Subcutaneous abdominal adipose tissue (tissue), 5 donors: ENCODE measurements around the gene INPP1.

ENCODE experiments used
- H3K27ac ChIP-seq: one replicate; pipeline ENCODE4 v1.7.0; 2013; ENCODE audit warnings: low read depth, mild to moderate bottlenecking, inconsistent platforms, low read length, moderate library complexity
- H3K27me3 ChIP-seq, 5 donors: one replicate each; pipeline ENCODE4 v1.7.0; 2013; ENCODE audit warnings: low read length in 5 of 5, inconsistent platforms in 1 of 5; ENCODE audit not compliant: control insufficient read depth in 5 of 5, insufficient read depth in 4 of 5
- H3K36me3 ChIP-seq, 5 donors: one replicate each; pipeline ENCODE4 v1.7.0; 2013; ENCODE audit warnings: low read length in 5 of 5; ENCODE audit not compliant: control insufficient read depth in 5 of 5, insufficient read depth in 5 of 5
- H3K4me1 ChIP-seq, 5 donors: one replicate each; pipeline ENCODE4 v1.7.0; 2013; ENCODE audit warnings: low read length in 5 of 5, mild to moderate bottlenecking in 3 of 5, moderate library complexity in 1 of 5; ENCODE audit not compliant: control insufficient read depth in 5 of 5, insufficient read depth in 5 of 5
- H3K4me3 ChIP-seq, 5 donors: one replicate each; pipeline ENCODE4 v1.7.0; 2013; ENCODE audit warnings: low read length in 5 of 5, low read depth in 1 of 5
- H3K9ac ChIP-seq, 5 donors: one replicate each; pipeline ENCODE4 v1.7.0; 2013; ENCODE audit warnings: low read length in 5 of 5, mild to moderate bottlenecking in 4 of 5, moderate library complexity in 3 of 5
- H3K9me3 ChIP-seq, 5 donors: one replicate each; pipeline ENCODE4 v1.7.0; 2013; ENCODE audit warnings: low read length in 5 of 5; ENCODE audit not compliant: control insufficient read depth in 5 of 5
- donor health status: healthy.
- donor health status: healthy.
- donor health status: healthy.
- donor health status: healthy.
- donor health status: healthy.

The INPP1 gene

DNA sequence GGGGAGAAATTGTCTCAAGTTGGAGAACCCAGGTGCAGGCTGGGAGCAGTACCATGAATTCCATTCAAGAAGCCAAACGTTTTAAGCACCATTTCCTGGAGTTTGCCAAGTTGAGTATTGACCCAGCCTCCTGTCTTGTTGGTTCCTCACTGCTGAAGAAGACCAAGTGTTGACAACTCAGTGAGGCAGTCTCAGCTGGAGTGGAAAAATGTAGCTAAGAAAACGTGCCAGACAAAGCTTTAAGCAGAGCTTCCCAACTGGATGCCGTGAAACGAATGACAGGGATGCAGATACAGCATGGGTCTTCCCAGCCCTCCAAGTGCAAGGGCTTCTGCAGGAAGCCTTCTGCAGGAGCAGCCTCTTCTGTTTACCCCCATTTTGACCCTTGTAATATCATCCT is 778 bp upstream of the INPP1 start:
- H3K27me3 ChIP-seq: no peaks in the 10 kb centered on the region
- H3K9me3 ChIP-seq: no peaks in the 10 kb centered on the region
- no peak overlapping the region for H3K9ac ChIP-seq
- H3K27ac ChIP-seq: peak overlapping the region; percentile 76
- peaks cover 0 to 13% (median 13%) of the 10 kb centered on the region in 5 donors for H3K4me1 ChIP-seq
- H3K4me3 ChIP-seq: no peak overlapping the region
- no peaks in the 10 kb centered on the region for H3K36me3 ChIP-seq

DNA sequence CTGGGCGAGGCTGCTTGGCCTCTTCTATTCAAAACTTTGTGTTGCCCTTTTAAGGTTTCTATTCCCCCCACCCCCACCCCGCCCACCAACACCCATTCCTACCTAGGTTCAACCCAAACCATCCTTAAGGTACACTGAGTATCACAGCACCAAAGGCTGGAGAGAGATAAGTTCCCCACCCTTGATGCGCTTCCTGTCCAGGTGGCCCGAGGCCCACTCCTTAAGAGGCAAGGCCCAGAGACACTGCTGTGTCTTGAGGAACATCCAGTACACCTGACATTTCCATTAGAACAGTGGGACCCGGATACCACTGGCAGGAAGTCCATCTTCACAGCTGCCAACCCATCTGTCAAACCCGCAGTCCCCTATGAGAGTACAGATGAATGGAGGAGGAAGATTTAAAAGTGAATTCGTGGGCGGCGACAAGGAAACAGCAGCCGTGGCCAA is 277 bp upstream of the INPP1 start:
- Histone ChIP-seq H3K9me3 (no peaks in the 10 kb centered on the region), H3K27ac (peak overlapping the region; percentile 76), H3K36me3 (no peaks in the 10 kb centered on the region), H3K4me3 (peak overlapping the region; percentile 70 to 81 (median 77)), H3K27me3 (no peaks in the 10 kb centered on the region), H3K4me1 (peaks cover 0 to 13% (median 13%) of the 10 kb centered on the region in 5 donors), H3K9ac (peak overlapping the region in 4 of 5 donors; percentile 43 to 82 (median 73))

DNA sequence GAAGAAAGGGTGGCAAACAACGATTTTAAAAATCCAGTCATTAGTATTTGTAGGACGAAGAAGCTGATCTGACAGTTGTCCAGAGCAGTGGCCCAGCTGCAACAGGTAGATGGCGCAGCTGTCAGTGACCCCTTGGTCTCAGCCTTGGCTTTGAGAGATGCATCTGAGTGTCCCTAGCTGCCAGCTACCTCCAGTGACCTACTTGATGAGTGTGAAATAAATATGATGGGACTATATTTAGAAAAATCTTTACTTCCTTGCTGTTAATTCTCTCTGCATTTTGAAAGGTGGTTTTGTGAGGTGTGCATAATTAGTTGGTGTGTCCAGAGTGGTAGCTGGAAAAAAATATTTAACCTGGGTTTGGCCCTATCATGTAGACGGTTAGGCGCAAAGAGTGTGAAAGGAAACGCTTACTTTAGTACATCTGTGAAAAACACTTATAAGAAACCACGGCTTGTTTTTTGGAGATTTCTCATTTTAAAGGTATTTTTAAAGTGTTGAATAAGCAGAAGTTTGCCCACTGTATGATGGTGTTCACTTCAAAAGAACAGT is 963 bp downstream of the INPP1 start:
- H3K27ac ChIP-seq: peak overlapping the region; percentile 76
- no peaks in the 10 kb centered on the region for H3K27me3 ChIP-seq
- peaks cover 0 to 13% (median 13%) of the 10 kb centered on the region in 5 donors for H3K4me1 ChIP-seq

DNA sequence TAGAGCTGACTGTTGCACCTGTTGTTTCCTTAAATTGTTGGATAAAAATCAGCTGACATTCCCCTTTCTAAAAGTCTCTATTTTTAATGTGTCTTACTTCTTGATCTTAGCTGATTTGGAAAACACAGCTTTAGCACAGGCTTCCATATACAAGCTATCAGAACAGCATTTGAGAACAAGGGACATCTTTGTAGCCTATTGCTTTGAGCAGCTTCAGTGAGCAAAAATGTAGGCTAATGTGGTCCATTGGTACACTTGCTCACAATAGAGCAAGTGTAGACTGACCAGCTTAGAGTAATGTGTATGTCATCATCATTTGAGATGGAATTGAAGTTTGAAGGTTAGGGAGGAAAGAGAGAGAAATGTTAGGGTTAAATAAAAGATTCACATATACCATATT is 7.0 kb downstream of the INPP1 start:
- Histone ChIP-seq H3K4me1 (peaks cover 0 to 11% (median 9%) of the 10 kb centered on the region in 5 donors), H3K27ac (no peak overlapping the region), H3K9ac (no peak overlapping the region), H3K9me3 (no peaks in the 10 kb centered on the region), H3K27me3 (no peaks in the 10 kb centered on the region), H3K36me3 (peaks cover 0 to 4% (median 3%) of the 10 kb centered on the region in 5 donors), H3K4me3 (no peak overlapping the region)

More for the DNA sequence above, 963 bp downstream of the INPP1 start:
- Histone ChIP-seq H3K9ac (peak overlapping the region; percentile 39 to 76 (median 70)), H3K36me3 (no peaks in the 10 kb centered on the region), H3K9me3 (no peaks in the 10 kb centered on the region), H3K4me3 (peak overlapping the region; percentile 71 to 81 (median 81))

DNA sequence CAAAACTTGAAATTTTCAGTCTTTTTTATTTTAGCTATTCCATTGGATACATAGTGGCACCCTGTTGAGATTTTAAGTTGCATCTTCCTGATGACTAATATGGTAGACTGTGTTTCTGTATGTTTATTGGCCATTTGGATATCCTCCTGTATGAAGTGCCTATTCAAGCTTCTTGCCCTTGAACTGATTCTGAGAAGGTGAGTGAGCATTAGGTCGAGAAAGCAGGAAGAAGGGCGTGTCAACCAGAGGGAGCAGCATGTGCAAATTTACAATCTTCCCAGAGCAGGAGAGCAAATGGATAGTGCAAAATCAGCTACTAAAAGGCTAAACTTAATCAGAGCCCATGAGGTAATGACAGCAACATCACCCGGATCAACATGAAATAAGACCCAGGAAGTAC is 8.6 kb downstream of the INPP1 start:
- Histone ChIP-seq H3K4me3 (no peak overlapping the region), H3K9me3 (no peaks in the 10 kb centered on the region), H3K27me3 (no peaks in the 10 kb centered on the region), H3K27ac (no peak overlapping the region), H3K4me1 (peaks cover 0 to 16% (median 14%) of the 10 kb centered on the region in 5 donors), H3K9ac (no peak overlapping the region), H3K36me3 (peaks cover 0 to 4% (median 3%) of the 10 kb centered on the region in 5 donors)

GRCh38 chr2:190352668-190353536 is 9.5 kb downstream of the INPP1 start:
- Histone ChIP-seq H3K4me3 (no peak overlapping the region), H3K9me3 (no peaks in the 10 kb centered on the region), H3K9ac (no peak overlapping the region), H3K4me1 (peaks cover 0 to 16% (median 14%) of the 10 kb centered on the region in 5 donors), H3K27me3 (no peaks in the 10 kb centered on the region), H3K36me3 (peaks cover 0 to 4% (median 3%) of the 10 kb centered on the region in 5 donors), H3K27ac (peak overlapping the region; percentile 40)

DNA sequence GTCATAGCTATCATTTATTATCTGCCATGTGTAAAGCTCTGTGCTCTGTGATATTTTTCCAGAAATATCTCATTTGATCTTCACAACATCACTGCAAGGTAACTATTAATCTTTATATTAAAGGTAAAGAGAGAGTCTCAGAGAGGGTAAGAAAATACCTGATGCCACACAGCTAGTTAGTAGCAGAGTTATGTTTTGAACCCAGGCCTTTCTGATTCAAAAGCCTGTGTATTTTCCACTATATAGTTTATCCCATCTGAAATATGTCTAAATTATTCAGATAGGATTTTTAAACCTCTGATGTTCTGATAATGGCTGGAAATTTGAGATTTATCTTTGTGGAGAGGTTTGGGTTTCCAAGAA is 10.1 kb downstream of the INPP1 start:
- Histone ChIP-seq H3K4me1 (peaks cover 0 to 19% (median 16%) of the 10 kb centered on the region in 5 donors), H3K27ac (no peak overlapping the region), H3K9me3 (no peaks in the 10 kb centered on the region), H3K27me3 (no peaks in the 10 kb centered on the region), H3K4me3 (no peak overlapping the region), H3K36me3 (peaks cover 0 to 4% (median 3%) of the 10 kb centered on the region in 5 donors), H3K9ac (no peak overlapping the region)

DNA sequence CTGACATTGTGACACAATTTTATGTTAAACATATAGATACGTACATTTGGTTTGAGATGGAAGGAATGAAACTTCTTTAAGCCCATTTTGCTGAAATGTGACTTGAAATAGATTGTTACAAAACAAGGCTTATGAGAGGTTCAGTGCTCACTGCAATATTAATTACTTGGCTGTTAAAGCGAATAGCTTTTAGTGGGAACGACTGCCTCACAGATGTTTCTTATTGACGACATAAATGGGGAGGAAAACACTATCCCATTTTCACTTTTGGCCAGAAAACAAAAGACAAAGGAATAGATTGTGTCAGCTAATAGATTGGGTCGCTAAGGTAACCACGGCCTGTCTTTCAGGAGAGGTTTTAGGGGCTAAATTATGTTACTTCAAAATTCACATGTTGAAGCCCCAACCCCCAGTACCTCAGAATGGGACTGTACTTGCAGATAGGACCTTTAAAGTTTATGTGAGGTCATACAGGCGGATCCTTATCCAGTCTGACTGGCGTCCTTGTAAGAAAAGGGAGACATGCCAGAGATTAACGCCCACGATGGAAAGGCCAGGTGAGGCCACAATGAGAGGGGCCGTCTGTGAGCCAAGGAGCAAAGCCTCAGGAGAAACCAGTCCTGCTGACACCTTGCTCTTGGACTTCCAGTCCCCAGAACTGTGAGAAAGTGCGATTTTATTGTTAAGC is 10.8 kb downstream of the INPP1 start:
- Histone ChIP-seq H3K9me3 (no peaks in the 10 kb centered on the region), H3K9ac (no peak overlapping the region), H3K4me3 (no peak overlapping the region), H3K36me3 (peaks cover 0 to 4% (median 3%) of the 10 kb centered on the region in 5 donors), H3K4me1 (peaks cover 0 to 24% (median 23%) of the 10 kb centered on the region in 5 donors), H3K27ac (no peak overlapping the region), H3K27me3 (no peaks in the 10 kb centered on the region)

- H3K9ac ChIP-seq: no peak overlapping the region
- H3K4me3 ChIP-seq: no peak overlapping the region
- no peaks in the 10 kb centered on the region for H3K27me3 ChIP-seq
- peaks cover 0 to 34% (median 34%) of the 10 kb centered on the region in 5 donors for H3K4me1 ChIP-seq
- no peak overlapping the region for H3K27ac ChIP-seq
- H3K36me3 ChIP-seq: peaks cover 0 to 4% (median 0%) of the 10 kb centered on the region in 5 donors
- H3K9me3 ChIP-seq: no peaks in the 10 kb centered on the region
Observed at GRCh38 chr2:190355968-190356644, 12.7 kb downstream of the INPP1 start.
